PFSK-1 (cell line): ENCODE results near the gene MRPL27. TPM values are rescaled to one million over a fixed set of nuclear protein-coding genes. Genes with fewer than 3 reads are reported as not detected.

Experiments used
- FOXP2 ChIP-seq: optimal IDR thresholded peaks from 2 replicates; pipeline ENCODE3; 2011; ENCODE audit warnings: borderline replicate concordance, control low read depth, inconsistent platforms; ENCODE audit not compliant: insufficient read depth; ENCODE audit errors: extremely low read length, extremely low read depth
- POLR2AphosphoS5 ChIP-seq: IDR thresholded peaks from 2 replicates; pipeline ENCODE4 v1.6.1; 2012; ENCODE audit warnings: low read depth, mild to moderate bottlenecking, control low read depth, low read length, moderate library complexity
- REST ChIP-seq, 2 experiments: IDR thresholded peaks; 2 replicates each; pipeline versions ENCODE4 v1.6.1 to v1.8.0; 2011 to 2012; ENCODE audit warnings: low read depth in 2 of 2, low read length in 2 of 2, control low read depth in 1 of 2, inconsistent platforms in 1 of 2, mild to moderate bottlenecking in 1 of 2, moderate library complexity in 1 of 2; ENCODE audit not compliant: insufficient read depth in 1 of 2
- SIN3A ChIP-seq: IDR thresholded peaks from 2 replicates; pipeline ENCODE4 v1.6.1; 2012; ENCODE audit warnings: mild to moderate bottlenecking, low read length, moderate library complexity, borderline replicate concordance; ENCODE audit not compliant: insufficient read depth
- TAF1 ChIP-seq: IDR thresholded peaks from 2 replicates; pipeline ENCODE4 v1.6.1; 2012; ENCODE audit warnings: low read length, control low read depth, borderline replicate concordance; ENCODE audit not compliant: insufficient read depth
- polyA plus RNA-seq: library from polyadenylated mRNA; unstranded; fragments of >200 nt; gene quantifications from one replicate; pipeline ENCODE4 v1.2.1, GENCODE V29; 2012; ENCODE audit warnings: low read depth, missing spikeins; ENCODE audit not compliant: insufficient read length

Gene MRPL27
- polyA plus RNA-seq, result 122 TPM

- TF ChIP-seq FOXP2 (peak; percentile 62), REST (IDR thresholded peaks at IDR 0.05; ENCODE audit: insufficient read depth in 1 of 2, low read depth in 2 of 2, low read length in 2 of 2) (peak in 1 of 2 experiments; percentile 55; a peak in 1 of 4 replicates), POLR2AphosphoS5 (peak; percentile 95), TAF1 (peak; percentile 97), SIN3A (peak; percentile 79; the same call in 1 of the 2 replicates)
Measured at GRCh38 chr17:50372758-50373556, at the start of gene MRPL27, which contains the start of gene EME1. MRPL27 (minus strand) TSS chr17:50373184; CDS start chr17:50373170, 14 bp downstream. EME1 (plus strand) TSS chr17:50373229; CDS start chr17:50375209, 1,980 bp downstream.

DNA sequence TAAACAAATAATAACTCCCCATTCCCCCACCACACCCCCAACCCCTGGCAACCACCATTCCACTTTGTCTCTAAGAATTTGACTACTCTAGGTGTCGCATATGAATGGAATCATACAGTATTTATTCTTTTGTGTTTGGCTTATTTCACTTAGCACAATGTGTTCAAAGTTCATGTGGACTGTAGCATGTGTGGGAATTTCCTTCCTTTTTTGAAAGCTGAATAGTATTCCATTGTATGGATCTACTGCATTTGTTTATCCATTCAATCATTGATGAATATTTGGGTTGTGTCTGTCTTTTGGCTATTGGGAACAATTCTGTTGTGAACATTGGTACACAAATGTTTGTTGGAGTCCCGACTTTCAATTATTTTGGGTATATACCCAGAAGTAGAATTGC is 49.8 kb upstream of the MRPL27 start:
- TF ChIP-seq SIN3A (no peak), FOXP2 (no peak), POLR2AphosphoS5 (no peak), TAF1 (no peak), REST (IDR thresholded peaks at IDR 0.05; ENCODE audit: insufficient read depth in 1 of 2, low read depth in 2 of 2, low read length in 2 of 2) (no peak)

DNA sequence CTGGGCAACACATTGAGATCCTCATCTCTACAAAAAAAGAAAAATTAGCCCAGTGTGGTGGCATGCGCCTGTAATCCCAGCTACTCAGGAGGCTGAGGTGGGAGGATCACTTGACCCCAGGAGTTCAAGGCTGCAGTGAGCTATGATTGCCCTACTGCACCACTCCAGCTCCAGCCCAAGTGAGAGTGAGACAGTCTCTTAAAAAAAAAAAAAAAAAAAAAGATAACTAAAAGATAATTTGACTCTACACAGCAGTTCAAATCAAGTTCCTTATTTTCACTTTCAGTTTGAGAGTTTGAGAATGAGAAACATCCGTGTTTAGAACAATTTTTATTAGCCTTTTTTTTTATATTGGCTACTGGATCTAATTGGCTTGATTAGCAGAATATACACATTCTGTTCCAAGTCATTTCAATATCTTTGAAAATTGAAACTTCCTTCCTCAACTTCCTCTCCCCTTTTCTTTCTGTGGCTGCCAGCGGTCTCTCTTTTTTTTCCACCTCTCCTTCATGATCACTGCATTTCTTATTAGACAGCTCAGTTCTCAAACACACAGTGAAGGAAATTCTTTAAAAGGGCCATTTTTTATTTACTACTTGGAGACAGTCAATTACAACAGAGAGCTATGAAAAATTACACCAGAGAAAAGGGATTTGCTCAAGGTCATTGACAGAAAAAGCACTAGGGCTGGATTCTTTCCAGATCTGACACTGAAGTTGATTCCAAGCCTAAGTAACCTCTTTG is 48.5 kb upstream of the MRPL27 start:
- TF ChIP-seq TAF1, result no peak
- no peak for TF ChIP-seq REST (IDR thresholded peaks at IDR 0.05; ENCODE audit: insufficient read depth in 1 of 2, low read depth in 2 of 2, low read length in 2 of 2)
- TF ChIP-seq SIN3A, result no peak
- TF ChIP-seq FOXP2, result no peak
- TF ChIP-seq POLR2AphosphoS5, result no peak

GRCh38 chr17:50420419-50421112 is 47.6 kb upstream of the MRPL27 start:
- no peak for TF ChIP-seq POLR2AphosphoS5
- no peak for TF ChIP-seq REST (IDR thresholded peaks at IDR 0.05; ENCODE audit: insufficient read depth in 1 of 2, low read depth in 2 of 2, low read length in 2 of 2)
- no peak for TF ChIP-seq FOXP2
- no peak for TF ChIP-seq TAF1
- TF ChIP-seq SIN3A, result no peak
